ENCODE measurements around the gene SAMD15.
"Not testable (repeated sequence)": the region's sequence is repeated elsewhere in the genome, so short reads cannot be mapped to it uniquely, and the experiment has no call there.

The SAMD15 gene

DNA sequence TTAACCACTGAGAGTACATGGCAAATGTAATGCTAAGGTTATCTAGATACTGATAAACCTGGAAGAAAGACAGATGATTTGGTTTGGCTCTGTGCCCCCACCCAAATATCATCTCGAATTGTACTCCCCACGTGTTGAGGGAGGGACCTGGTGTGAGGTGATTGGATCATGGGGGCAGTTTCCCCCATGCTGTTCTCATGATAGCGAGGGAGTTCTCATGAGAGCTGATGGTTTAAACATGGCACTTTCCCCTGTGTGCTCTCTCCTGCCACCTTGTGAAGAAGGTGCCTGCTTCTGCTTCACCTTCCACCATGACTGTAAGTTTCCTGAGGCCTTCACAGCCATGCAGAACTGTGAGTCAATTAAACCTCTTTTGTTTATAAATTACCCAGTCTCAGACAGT, 32.0 kb downstream of the SAMD15 start:
- peaks cover 10% of the 10 kb centered on the region for H3K36me3 Mint-ChIP-seq
- H3K27me3 Mint-ChIP-seq, result no peaks in the 10 kb centered on the region
- no peaks in the 10 kb centered on the region for H3K9me3 Mint-ChIP-seq (ENCODE audit: low read depth)
- H3K4me1 Mint-ChIP-seq (ENCODE audit: low read depth), result peaks cover 16% of the 10 kb centered on the region
- no peak overlapping the region for H3K27ac Mint-ChIP-seq
- no peak overlapping the region for H3K4me3 Mint-ChIP-seq

DNA sequence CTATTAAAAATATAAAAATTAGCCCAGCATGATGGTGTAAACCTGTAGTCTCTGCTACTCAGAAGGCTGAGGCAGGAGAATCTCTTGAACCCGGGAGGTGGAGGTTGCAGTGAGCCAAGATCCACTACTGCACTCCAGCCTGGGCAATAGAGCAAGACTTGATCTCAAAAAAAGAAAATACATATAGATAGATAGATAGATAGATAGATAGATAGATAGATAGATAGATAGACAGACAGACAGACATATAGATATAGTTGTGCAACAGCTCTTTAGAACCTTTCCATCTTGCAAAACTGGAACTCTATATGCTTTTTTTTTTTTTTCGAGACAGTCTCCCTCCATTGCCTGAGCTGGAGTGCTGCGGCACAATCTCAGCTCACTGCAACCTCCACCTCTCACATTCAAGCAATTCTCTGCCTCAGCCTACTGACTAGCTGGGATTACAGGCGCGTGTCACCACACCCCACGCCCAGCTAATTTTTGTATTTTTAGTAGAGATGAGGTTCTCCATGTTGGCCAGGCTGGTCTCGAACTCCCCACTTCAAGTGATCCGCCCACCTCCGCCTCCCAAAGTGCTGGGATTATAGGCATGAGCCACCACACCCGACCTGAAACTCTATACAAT, 38.3 kb downstream of the SAMD15 start:
- H3K27ac Mint-ChIP-seq; H3K36me3 Mint-ChIP-seq; H3K4me3 Mint-ChIP-seq; H3K27me3 Mint-ChIP-seq; H3K4me1 Mint-ChIP-seq (ENCODE audit: low read depth): not testable (repeated sequence)
- peaks cover 14% of the 10 kb centered on the region for H3K9me3 Mint-ChIP-seq (ENCODE audit: low read depth)

DNA sequence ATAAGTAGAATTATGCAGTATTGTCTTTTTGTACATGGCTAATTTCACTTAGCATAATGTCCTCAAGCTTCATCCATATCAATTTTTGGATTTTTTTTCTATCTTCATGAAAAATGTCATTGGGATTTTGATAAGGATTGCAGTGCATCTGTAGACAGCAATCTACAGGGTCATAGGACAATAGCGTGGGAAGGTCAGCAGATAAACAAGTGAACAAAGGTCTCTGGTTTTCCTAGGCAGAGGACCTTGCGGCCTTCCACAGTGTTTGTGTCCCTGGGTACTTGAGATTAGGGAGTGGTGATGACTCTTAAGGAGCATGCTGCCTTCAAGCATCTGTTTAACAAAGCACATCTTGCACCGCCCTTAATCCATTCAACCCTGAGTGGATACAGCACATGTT, 38.9 kb downstream of the SAMD15 start:
- peaks cover 10% of the 10 kb centered on the region for H3K36me3 Mint-ChIP-seq
- peaks cover 14% of the 10 kb centered on the region for H3K9me3 Mint-ChIP-seq (ENCODE audit: low read depth)
- not testable (repeated sequence) for H3K27me3 Mint-ChIP-seq; H3K27ac Mint-ChIP-seq; H3K4me1 Mint-ChIP-seq (ENCODE audit: low read depth); H3K4me3 Mint-ChIP-seq

- H3K36me3 Mint-ChIP-seq, result peaks cover 18% of the 10 kb centered on the region
- no peak overlapping the region for H3K4me3 Mint-ChIP-seq
- peaks cover 17% of the 10 kb centered on the region for H3K9me3 Mint-ChIP-seq (ENCODE audit: low read depth)
- no peaks in the 10 kb centered on the region for H3K4me1 Mint-ChIP-seq (ENCODE audit: low read depth)
- H3K27ac Mint-ChIP-seq, result no peak overlapping the region
- no peaks in the 10 kb centered on the region for H3K27me3 Mint-ChIP-seq
Measured at GRCh38 chr14:77416836-77417235, 39.7 kb downstream of the SAMD15 start.

- Mint-ChIP-seq H3K27me3 (no peaks in the 10 kb centered on the region), H3K4me3 (no peak overlapping the region), H3K36me3 (peaks cover 42% of the 10 kb centered on the region), H3K4me1 (ENCODE audit: low read depth) (no peaks in the 10 kb centered on the region), H3K27ac (no peak overlapping the region), H3K9me3 (ENCODE audit: low read depth) (peaks cover 18% of the 10 kb centered on the region)
Measured at GRCh38 chr14:77421201-77421600, 44.0 kb downstream of the SAMD15 start.

DNA sequence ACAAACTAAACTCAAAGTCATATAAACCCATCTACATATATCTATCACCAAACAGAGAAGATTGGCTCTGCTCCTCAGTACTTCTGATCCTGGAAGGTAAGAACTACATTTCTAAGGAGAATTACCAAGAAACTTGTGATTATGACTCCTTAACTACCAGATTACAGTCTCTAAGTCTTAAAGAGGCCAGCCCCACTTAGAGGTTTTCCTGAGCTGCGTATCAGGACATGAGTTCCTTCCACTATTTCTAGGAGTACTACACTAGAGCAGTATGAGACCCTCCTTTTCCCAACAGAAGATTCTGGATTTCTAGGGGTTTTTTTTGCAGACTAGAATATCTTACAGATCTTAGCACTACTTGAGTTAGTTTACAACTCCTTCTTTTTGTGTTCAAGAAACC, 46.2 kb downstream of the SAMD15 start, which contains the start of gene NOXRED1:
Gene NOXRED1, minus strand, starts transcription at position 101 of the 400 bp plus-strand sequence. CDS start 634 bp downstream, outside the sequence.
- peaks cover 10% of the 10 kb centered on the region for H3K9me3 Mint-ChIP-seq (ENCODE audit: low read depth)
- no peaks in the 10 kb centered on the region for H3K27me3 Mint-ChIP-seq
- no peak within 1 kb of the TSS for H3K4me3 Mint-ChIP-seq
- H3K27ac Mint-ChIP-seq, result peak within 1 kb of the TSS; percentile 23
- peaks cover 52% of the 10 kb centered on the region for H3K36me3 Mint-ChIP-seq
- H3K4me1 Mint-ChIP-seq (ENCODE audit: low read depth), result no peaks in the 10 kb centered on the region

- Mint-ChIP-seq H3K27me3 (no peaks in the 10 kb centered on the region), H3K27ac (no peak overlapping the region), H3K36me3 (peaks cover 57% of the 10 kb centered on the region), H3K4me3 (no peak overlapping the region), H3K4me1 (ENCODE audit: low read depth) (no peaks in the 10 kb centered on the region), H3K9me3 (ENCODE audit: low read depth) (peaks cover 7% of the 10 kb centered on the region)
Measured at GRCh38 chr14:77424862-77425261, 47.7 kb downstream of the SAMD15 start.

DNA sequence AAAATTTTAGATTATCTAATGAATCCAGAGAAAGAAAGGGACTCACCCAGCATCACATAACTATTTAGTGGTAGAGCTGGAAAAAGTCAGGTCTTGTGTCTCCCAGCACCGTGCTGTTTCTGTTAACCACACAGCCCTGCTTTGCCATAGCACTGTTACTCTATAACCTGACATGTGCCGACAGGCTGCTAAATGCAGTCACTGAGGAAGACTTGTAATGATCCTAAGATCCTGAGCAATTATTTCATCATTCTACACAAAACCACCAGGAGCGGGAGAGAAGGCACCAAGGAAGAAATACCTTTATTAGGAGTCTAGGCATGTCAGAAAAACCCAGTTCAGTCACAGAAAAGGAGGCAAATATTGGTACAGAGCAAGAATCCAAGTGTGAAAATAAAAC, 49.2 kb downstream of the SAMD15 start:
- no peak overlapping the region for H3K4me3 Mint-ChIP-seq
- H3K36me3 Mint-ChIP-seq, result peaks cover 53% of the 10 kb centered on the region
- H3K9me3 Mint-ChIP-seq (ENCODE audit: low read depth), result peaks cover 4% of the 10 kb centered on the region
- H3K27ac Mint-ChIP-seq, result no peak overlapping the region
- no peaks in the 10 kb centered on the region for H3K27me3 Mint-ChIP-seq
- no peaks in the 10 kb centered on the region for H3K4me1 Mint-ChIP-seq (ENCODE audit: low read depth)

- Mint-ChIP-seq H3K9me3 (ENCODE audit: low read depth) (no peaks in the 10 kb centered on the region), H3K4me1 (ENCODE audit: low read depth) (no peaks in the 10 kb centered on the region), H3K4me3 (no peak overlapping the region), H3K27ac (no peak overlapping the region), H3K27me3 (no peaks in the 10 kb centered on the region), H3K36me3 (peaks cover 21% of the 10 kb centered on the region)
Measured at GRCh38 chr14:77436042-77436441, 58.9 kb downstream of the SAMD15 start.

- Mint-ChIP-seq H3K27me3 (no peaks in the 10 kb centered on the region), H3K4me3 (no peak overlapping the region), H3K36me3 (peaks cover 21% of the 10 kb centered on the region), H3K9me3 (ENCODE audit: low read depth) (no peaks in the 10 kb centered on the region), H3K27ac (no peak overlapping the region), H3K4me1 (ENCODE audit: low read depth) (no peaks in the 10 kb centered on the region)
Measured at GRCh38 chr14:77438596-77438995, 61.4 kb downstream of the SAMD15 start.

GRCh38 chr14:77439861-77440260, 62.7 kb downstream of the SAMD15 start:
- peaks cover 21% of the 10 kb centered on the region for H3K36me3 Mint-ChIP-seq

More at GRCh38 chr14:77439861-77440260, 62.7 kb downstream of the SAMD15 start:
- Mint-ChIP-seq H3K27ac (no peak overlapping the region), H3K4me1 (ENCODE audit: low read depth) (no peaks in the 10 kb centered on the region), H3K4me3 (no peak overlapping the region), H3K9me3 (ENCODE audit: low read depth) (no peaks in the 10 kb centered on the region), H3K27me3 (no peaks in the 10 kb centered on the region)

Measured in activated naive CD8-positive, alpha-beta T cell (primary cell).